Ovary (tissue), 9 donors: ENCODE results near the gene THSD8. TPM values are rescaled to one million over a fixed set of nuclear protein-coding genes. Genes with fewer than 3 reads are reported as not detected.

Experiments
- DNase-seq, 5 donors: peaks; one replicate each; pipeline ENCODE4 v3.0.0-alpha.2; 2019 to 2020
- H3K27ac ChIP-seq, 2 donors: fragments of 200-600 bp; one replicate each; pipeline versions ENCODE4 v1.5.1 to v1.8.0; 2019 to 2022
- H3K27me3 ChIP-seq: fragments of 200-600 bp; one replicate; pipeline ENCODE4 v1.8.0; 2022
- H3K36me3 ChIP-seq: fragments of 200-600 bp; sonication (generic); one replicate; pipeline ENCODE4 v1.5.1; 2019
- H3K4me1 ChIP-seq: one replicate; pipeline ENCODE4 v1.8.1; 2013; ENCODE audit warnings: mild to moderate bottlenecking, moderate library complexity; ENCODE audit not compliant: insufficient read depth
- H3K4me3 ChIP-seq: fragments of 200-600 bp; sonication (generic); one replicate; pipeline ENCODE4 v1.5.1; 2017
- H3K9me3 ChIP-seq, 2 donors: fragments of 200-600 bp in 1 of 2; sonication (generic) in 1 of 2; one replicate each; pipeline versions ENCODE4 v1.5.1 to v1.8.1; 2013 to 2019; ENCODE audit warnings: mild to moderate bottlenecking in 1 of 2, moderate library complexity in 1 of 2
- CTCF ChIP-seq, 3 donors: fragments of 450-650 bp in 2 of 3; fragments of 200-600 bp in 1 of 3; IDR thresholded peaks; one replicate each; pipeline versions ENCODE4 v1.5.1 to v1.8.0; 2016 to 2022; ENCODE audit warnings: antibody characterized with exemption in 3 of 3, mild to moderate bottlenecking in 1 of 3
- EP300 ChIP-seq: sonication (generic); formaldehyde crosslinking; IDR thresholded peaks from one replicate; pipeline ENCODE4 v1.6.1; 2017; ENCODE audit warnings: antibody characterized with exemption
- POLR2A ChIP-seq: fragments of 450-650 bp; IDR thresholded peaks from one replicate; pipeline ENCODE4 v1.6.1; 2017; ENCODE audit warnings: antibody characterized with exemption, mild to moderate bottlenecking, moderate library complexity
- WGBS, 3 donors: extraction: QIAGEN DNeasy Blood & Tissue Kit in 1 of 3; methylation state at CpG; one replicate each; pipeline versions ENCODE4 v1.1.5 to v1.1.7; 2013 to 2017; 5-methylcytosine and 5-hydroxymethylcytosine counted together
- intact Hi-C, 4 donors: fragments of 100-400 bp; cut with DNase I; formaldehyde crosslinking; loops; one replicate each; pipeline versions ENCODE4 v1.11.0 to v1.15.1; 2022 to 2023
- polyA plus RNA-seq, 2 donors: library from polyadenylated mRNA; stranded (reverse); fragments of 200-250 nt in 1 of 2; fragments of 350-450 nt in 1 of 2; fragmentation: Illumina TruSeq in 1 of 2; extraction: RNeasy Lipid Tissue Mini Kit (QIAGEN cat#74804) in 1 of 2; gene quantifications; one replicate each; pipeline ENCODE4 v1.2.3, GENCODE V29; 2013 to 2014
- total RNA-seq, 7 donors: library from RNA; depleted of rRNA in 2 of 7; stranded (reverse); fragments of >200 nt in 2 of 7; fragmentation: NEBNext Ultra II Directional in 3 of 7; extraction: Animal tissue kit (Norgen Biotek cat#: 25700) in 3 of 7; gene quantifications; one replicate each; pipeline versions ENCODE4 v1.1.0 to v1.2.4, GENCODE V29; 2016 to 2023
- donor health status: DM: no; HTN: no; CAD: no; lungs with moderate emphysema.
- donor health status: DM: no; HTN: no; CAD: no.
- donor health status: Bipolar disorder and iron deficiency.
- donor health status: DM: yes; HTN: yes; CAD: no.
- donor health status: DM: no; HTN: no; CAD: no.
- donor health status: DM: yes; HTN: yes; CAD: no.

THSD8 gene
- total and polyA plus RNA-seq, 9 donors: 0.71 to 7.2 (median 2.6) TPM; not detected in 1

GRCh38 chr19:12766051-12766521 is 35.8 kb upstream of the THSD8 start:
- Histone ChIP-seq H3K36me3 (no peaks in the 10 kb centered on the region), H3K4me1 (no peaks in the 10 kb centered on the region), H3K9me3 (no peaks in the 10 kb centered on the region), H3K27me3 (no peaks in the 10 kb centered on the region), H3K4me3 (peak overlapping the region; percentile 15), H3K27ac (no peak overlapping the region)
- TF ChIP-seq CTCF (IDR thresholded peaks at IDR 0.05) (peak; percentile 73 to 98 (median 95)), EP300 (no peak)
- DNase-seq: peak; percentile 69 to 88 (median 86)
- 0 to 63% (median 3%) methylated on average over 26 to 30 of the region's 30 CpGs for WGBS, 3 donors
- intact Hi-C loops: loop anchor here in 3 of 4 donors (5.0 kb wide), 2 partner anchors 36 to 81 kb away; partner anchors contain the start of genes PRDX2 (in 3 of the 3) and THSD8 (in 3 of the 3)

DNA sequence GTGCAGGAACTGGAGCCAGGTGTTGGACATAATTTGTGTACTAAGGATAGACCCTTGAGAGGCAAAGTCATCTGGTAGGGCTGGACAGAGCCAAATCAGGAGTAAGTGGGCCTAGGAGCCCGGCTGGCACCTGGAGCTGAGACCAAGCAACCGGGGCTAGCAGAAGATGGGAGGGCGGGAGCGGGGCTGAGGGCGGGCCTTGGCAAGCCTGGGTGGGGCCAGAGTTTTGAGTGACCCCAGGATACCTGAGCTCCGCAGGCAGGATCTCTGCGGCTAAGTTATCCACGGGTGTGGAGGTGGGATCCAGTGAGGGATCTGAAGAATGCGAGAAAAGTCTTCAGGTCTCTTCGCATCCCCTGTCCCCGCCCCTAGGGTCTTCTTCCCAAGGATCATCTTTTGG is 34.7 kb upstream of the THSD8 start:
- intact Hi-C loops: loop anchor here in 3 of 4 donors (5.0 kb wide), 2 partner anchors 35 to 80 kb away; partner anchors contain the start of genes PRDX2 (in 3 of the 3) and THSD8 (in 3 of the 3)
- no peak for TF ChIP-seq EP300
- TF ChIP-seq CTCF (IDR thresholded peaks at IDR 0.05): no peak
- TF ChIP-seq POLR2A: no peak
- no peaks in the 10 kb centered on the region for H3K36me3 ChIP-seq

GRCh38 chr19:12767666-12768065 is 34.2 kb upstream of the THSD8 start:
- no peak for DNase-seq
- no peaks in the 10 kb centered on the region for H3K9me3 ChIP-seq
- no peak overlapping the region for H3K4me3 ChIP-seq
- H3K36me3 ChIP-seq: no peaks in the 10 kb centered on the region
- TF ChIP-seq CTCF (IDR thresholded peaks at IDR 0.05) (no peak), POLR2A (no peak)
- H3K27me3 ChIP-seq: no peaks in the 10 kb centered on the region
- intact Hi-C loops: loop anchor here in 3 of 4 donors (5.0 kb wide), 2 partner anchors 35 to 80 kb away; partner anchors contain the start of genes PRDX2 (in 3 of the 3) and THSD8 (in 3 of the 3)
- no peaks in the 10 kb centered on the region for H3K4me1 ChIP-seq
- no peak overlapping the region for H3K27ac ChIP-seq
- WGBS, 3 donors: 94 to 96% (median 96%) methylated on average over 15 of the region's 15 CpGs

More for the DNA sequence above, 34.7 kb upstream of the THSD8 start:
- DNase-seq: no peak
- H3K27ac ChIP-seq: no peak overlapping the region
- no peaks in the 10 kb centered on the region for H3K4me1 ChIP-seq
- WGBS, 3 donors: 89 to 92% (median 89%) methylated on average over 11 of the region's 11 CpGs
- H3K27me3 ChIP-seq: no peaks in the 10 kb centered on the region
- H3K9me3 ChIP-seq: no peaks in the 10 kb centered on the region
- no peak overlapping the region for H3K4me3 ChIP-seq

DNA sequence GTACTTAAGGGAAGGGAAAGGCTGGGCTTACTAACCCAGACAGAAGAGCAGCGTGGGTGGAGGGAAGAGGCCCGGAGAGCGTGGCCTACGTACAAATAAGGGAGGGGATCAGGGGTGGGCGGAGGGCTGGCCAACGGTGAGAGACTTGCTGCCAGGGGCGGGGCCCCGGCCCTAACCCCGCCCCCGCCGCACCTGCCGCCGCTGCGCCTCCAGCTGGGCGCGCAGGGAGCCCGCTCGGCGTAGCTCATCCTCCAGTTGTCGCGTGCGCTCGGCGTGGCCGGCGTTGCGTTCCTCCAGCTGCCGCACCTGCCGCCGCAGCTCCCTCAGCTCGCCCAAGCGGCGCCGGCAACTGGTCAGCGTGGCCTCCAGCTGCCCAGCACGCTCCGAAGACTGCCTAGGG is 32.2 kb upstream of the THSD8 start:
- Histone ChIP-seq H3K4me3 (no peak overlapping the region), H3K4me1 (no peaks in the 10 kb centered on the region), H3K27ac (no peak overlapping the region), H3K27me3 (no peaks in the 10 kb centered on the region), H3K36me3 (no peaks in the 10 kb centered on the region), H3K9me3 (no peaks in the 10 kb centered on the region)
- TF ChIP-seq POLR2A (no peak), EP300 (no peak), CTCF (IDR thresholded peaks at IDR 0.05) (no peak)
- intact Hi-C loops: loop anchor here (5.0 kb wide), 3 partner anchors 33 to 78 kb away; partner anchors contain the start of genes PRDX2 (in 3 of the 4), THSD8 (in 3 of the 4) and RNASEH2A (in 1 of the 4)
- DNase-seq: no peak
- WGBS, 3 donors: 61 to 66% (median 64%) methylated on average over 36 to 37 of the region's 37 CpGs
